IMR-90 (cell line): ENCODE data around the gene PTPN7.

ENCODE experiments used
- CTCF ChIP-seq: conservative IDR thresholded peaks from 2 replicates; pipeline ENCODE4 v1.5.1; 2012; ENCODE audit warnings: mild to moderate bottlenecking, low read depth, low read length, improper control_type of control experiment
- FOS ChIP-seq: fragments of 150-350 bp; IDR thresholded peaks from 2 replicates; pipeline ENCODE4 v1.6.1; 2016; ENCODE audit warnings: low read depth, low read length
- POLR2A ChIP-seq: IDR thresholded peaks from 2 replicates; pipeline ENCODE4 v1.6.1; 2012; ENCODE audit warnings: mild to moderate bottlenecking, low read depth, low read length
- RFX5 ChIP-seq: IDR thresholded peaks from 2 replicates; pipeline ENCODE4 v1.8.0; 2012; ENCODE audit warnings: low read depth, mild to moderate bottlenecking, low read length, moderate library complexity

- TF ChIP-seq POLR2A (no peak), RFX5 (no peak), CTCF (no peak), FOS (no peak)
Observed at GRCh38 chr1:202105571-202106339, 54.6 kb downstream of the PTPN7 start.
